NCI-H187 (cell line): ENCODE results near the gene B9D1.
"Not testable (repeated sequence)": the region's sequence is repeated elsewhere in the genome, so short reads cannot be mapped to it uniquely, and the experiment has no call there.

Source experiments
- DNase-seq, 2 experiments: peaks; one replicate each; lab custom pipeline; 2025; lab: John Stamatoyannopoulos, UW

B9D1 gene

DNA sequence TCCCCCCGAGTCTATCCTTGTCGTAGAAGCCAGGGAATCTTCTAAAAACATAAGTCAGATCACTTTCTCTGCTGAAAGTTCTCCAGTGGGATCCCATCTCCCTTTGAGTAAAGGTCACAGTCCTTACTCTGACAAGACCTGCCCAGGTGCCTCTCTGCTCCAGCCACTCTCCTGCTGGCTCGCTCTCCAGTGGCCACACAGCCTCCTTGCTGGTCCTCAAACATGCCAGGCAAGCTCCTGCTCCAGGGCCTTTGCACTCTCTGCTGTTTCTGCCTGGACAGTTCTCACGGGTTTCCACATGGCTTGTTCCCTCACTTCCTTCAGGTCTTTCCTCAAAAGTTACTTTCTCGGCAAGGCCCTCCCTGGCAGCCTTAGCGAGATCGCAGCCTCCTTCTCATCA lies 3.4 kb downstream of the B9D1 start:
- DNase-seq, result no peak

DNA sequence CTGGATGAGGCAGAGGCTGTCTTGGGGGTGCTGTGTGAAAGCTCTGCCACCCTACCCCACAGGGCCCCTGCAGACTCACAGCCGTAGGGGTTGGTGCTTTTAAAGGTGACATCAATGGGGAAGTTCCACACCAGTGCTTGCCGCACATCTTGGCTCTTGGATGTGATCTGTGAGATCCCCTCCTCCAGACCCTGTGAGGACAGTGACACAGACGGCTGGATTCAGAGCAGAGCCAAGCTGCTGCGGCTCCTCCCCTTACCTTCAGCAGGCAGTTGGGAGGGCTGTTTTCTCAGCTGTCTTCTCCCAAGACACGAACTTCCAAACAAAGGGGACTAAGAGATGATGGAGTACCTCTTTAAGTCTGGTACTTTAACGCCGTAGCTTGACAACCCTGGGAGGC lies 4.8 kb downstream of the B9D1 start:
- no peak for DNase-seq

DNA sequence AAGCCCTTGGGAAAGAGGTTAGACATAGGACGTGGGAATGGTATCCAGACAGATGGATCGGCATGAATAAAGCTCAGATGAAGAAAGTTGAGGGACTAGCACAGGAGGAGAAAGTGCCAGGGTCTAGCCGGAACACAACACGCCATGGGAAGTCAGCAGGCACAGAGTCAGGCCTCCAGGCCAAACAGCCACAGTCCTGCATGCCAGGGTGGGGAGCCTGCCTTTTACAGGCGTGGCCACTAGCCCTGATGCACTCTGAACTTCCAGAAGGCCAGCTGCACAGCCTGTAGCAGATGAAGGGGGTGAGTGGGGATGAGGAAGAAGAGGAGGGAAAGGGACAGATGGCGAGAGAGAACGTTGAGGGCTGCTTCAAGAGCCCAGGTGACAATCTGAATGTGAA lies 5.2 kb downstream of the B9D1 start:
- no peak for DNase-seq

DNA sequence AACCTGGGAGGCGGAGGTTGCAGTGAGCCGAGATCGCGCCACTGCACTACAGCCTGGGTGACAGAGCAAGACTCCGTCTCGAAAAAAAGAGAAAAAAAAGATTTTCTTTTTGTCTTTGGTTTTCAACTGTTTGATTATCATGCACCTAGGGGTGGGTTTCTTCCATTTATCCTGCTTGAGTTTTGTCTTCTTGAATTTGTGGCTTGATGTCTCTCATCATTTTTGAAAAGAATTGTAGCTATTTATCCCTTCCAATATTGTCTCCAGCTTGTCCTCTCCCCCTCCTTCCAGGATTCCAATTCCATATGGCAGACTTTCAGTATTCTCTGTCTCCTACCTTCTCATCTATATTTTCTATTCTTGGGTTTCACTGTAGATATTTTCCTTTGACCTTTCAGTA lies 7.8 kb downstream of the B9D1 start:
- no peak for DNase-seq

DNA sequence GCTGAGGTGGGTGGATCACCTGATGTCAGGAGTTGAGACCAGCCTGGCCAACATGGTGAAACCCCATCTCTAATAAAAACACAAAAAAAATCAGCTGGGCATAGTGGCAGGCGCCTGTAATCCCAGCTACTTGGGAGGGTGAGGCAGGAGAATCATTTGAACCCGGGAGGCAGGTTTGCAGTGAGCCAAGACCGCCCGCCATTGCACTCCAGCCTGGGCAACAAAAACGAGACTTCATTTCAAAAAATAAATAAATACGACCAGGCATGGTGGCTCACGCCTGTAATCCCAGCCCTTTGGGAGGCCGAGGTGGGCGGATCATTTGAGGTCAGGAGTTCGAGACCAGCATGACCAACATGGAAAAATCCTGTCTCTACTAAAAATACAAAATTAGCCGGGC lies 9.1 kb downstream of the B9D1 start:
- DNase-seq, result not testable (repeated sequence)

DNA sequence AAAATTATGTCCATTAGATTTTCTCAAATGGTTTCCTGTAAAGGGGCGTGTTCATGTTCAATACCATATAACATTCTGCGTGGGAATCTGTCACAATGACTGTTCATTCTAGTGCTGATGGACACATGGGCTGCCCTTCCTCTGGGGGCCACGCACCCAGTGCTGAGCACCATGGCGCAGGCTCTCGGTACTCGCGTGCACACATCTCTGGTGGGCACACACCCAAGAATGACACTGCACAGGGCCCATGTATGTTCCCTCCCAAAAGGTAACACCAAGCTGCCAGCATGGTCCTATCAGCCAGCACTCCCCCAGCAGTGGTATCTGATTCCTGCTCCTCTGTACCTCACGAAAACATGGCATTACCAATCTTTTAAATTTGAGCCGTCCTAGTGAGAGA lies 13.7 kb downstream of the B9D1 start:
- DNase-seq, result no peak

DNA sequence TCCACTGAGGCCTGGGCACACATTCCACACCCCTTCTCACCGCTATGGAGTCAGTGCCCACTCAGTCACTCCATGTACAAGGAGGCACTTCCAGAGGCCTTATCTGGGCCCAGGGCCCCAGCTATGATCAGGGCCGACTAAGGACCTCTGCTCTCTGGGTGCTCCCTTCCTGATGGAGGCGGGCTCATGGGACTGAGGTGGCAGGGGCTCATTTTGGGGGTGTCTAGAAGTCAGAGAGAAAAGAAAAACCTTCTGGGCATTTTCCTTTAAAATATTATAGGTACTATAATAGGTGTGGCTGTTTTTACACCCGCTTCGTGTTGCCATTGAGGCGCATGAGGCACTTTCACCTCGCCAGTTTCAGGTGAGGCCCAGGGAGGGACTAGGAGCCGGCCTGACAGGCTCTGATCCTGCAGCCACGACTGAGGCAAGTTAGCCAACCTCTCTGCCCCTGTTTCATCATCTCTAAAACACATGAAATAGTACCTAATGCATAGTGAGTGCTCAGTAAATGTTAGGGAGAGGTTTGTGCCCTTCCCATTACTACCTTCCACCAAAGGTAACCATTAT lies 14.4 kb downstream of the B9D1 start:
- no peak for DNase-seq

DNA sequence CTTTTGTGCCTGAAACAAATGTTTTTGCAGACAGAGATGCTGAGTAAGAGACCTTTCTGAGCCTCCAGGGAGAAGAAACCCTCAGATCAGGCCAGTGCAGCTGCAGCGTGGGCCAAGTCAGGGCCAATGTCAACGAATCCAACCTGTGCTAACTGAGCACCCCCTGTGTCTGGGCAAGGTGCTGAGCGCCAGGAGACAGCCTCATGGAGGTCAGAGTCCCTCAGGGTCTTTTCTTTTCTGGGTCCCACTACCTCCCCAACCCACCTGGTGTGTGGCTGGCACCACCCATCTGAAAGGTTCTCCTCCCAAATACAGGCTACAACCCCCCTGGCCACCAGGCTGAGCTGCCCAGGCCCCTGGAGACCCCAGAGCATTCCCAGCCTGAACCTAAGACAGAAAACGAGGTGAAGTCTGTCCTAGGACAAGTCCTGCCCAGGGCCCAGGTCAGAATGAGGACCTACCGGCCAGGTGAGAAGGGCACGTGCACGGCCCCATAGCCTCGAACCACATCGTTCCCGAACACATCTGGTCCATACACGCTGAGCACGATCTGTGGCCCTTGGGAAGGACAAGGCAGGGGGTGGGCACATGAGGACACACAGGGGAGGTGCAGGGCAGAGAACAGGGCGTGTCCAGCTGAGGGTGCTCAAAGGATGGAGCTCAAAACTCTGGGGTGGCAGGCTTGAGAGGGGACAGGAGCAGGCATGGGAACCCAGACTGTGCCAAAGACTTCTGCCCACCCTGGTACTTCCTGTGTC lies 15.0 kb downstream of the B9D1 start:
- DNase-seq, result no peak

DNA sequence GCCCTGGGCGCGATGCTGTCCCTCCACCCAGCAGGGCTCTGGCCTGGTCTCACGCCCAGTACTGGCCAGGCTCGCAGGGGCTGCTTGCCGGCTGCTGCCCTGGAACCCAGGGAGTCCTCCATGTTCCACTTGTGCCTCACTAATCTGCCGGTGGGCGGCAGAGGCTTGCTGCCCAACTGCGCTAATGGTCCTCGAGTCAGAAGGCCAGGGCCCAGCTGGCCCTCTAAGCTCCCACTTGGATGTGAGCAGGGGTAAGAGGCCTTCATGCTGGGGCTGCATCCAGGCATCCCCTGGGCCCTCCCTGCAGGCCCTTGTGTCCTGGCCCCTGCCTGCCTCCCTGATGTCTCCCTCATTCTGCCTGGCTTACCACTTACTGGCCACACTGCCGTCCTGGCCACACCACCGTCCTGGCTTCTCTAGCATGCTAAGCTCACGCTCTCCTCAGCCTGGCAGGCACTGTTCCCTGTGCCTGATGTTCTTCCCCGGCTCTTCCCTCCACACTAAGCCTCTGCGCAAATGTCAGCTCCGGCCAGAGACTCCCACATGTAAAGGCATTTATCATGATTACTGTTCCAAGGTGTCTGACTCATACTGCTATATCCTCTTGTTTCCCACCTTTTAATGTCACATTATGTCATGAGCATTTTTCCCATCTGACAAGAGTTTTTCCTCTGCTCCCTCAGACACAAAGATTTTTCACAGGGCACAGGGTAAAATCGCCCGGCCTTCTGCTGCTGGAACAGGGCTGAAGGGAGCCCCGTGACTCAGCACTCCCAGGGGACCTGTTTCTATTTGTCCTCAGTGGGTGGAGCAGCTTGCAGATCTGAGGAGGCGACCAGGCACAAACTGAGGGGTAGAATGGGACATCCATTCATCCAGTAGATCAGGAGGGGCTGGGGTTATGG lies 15.9 kb downstream of the B9D1 start:
- DNase-seq, result no peak

DNA sequence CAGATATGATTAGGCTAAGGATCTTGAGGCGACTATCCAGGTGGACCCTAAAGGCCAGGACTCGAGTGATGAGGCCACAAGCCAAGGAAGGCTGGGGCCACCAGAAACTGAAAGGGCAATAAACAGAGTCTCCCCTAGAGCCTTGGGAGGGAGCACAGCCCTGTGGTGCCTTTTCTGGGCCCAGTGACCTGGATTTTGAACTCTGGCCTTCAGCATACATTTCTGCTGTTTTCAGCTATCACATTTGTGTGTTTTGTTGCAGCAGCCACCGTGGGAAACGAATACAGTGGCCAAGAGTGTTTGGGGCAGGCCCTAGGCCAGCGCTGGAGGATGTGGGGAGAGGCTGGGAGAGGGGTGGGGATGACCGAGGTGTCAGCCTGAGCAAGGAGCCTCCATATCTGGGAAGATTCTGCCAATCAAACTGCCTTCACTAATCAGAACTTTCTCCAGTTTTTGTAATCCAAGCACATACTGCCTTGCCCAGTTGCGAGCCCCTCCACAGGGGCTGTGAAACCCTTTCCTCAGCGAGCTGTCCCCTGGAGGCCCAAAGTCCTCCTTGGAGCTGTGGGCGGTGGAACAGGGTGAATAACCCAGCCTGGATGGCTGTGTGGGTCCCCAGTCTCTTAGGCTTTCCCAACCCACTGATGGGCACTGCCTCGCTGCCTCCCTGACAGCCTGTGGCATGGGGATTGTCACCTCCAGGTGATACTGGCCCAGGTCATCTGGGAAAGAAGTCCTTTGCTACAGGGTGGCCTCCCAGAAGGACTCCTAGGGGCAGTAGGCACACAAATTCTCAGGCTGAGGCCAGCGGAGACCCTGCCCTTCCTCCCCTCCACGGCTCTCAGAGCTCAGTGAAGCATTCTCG lies 16.8 kb downstream of the B9D1 start:
- no peak for DNase-seq

DNA sequence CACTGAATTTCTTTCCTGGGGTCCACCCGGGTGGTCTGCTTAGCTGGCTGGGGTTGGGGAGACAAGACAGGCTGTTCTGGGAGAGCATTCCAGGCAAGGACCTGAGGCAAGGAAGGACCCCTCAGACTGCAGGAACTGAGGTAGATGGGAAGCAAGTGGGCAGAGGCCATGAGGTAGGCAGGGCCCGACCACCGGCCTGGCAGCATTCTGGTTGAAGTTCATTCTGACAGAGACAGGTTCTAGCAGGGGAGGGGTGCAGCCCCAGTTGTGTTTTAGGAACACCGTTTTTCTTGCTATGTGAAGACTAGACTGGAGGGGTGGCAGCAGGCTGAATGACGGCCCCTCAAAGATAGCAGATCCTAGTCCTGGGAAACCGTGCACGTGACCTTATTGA lies 17.5 kb downstream of the B9D1 start:
- DNase-seq, result no peak

DNA sequence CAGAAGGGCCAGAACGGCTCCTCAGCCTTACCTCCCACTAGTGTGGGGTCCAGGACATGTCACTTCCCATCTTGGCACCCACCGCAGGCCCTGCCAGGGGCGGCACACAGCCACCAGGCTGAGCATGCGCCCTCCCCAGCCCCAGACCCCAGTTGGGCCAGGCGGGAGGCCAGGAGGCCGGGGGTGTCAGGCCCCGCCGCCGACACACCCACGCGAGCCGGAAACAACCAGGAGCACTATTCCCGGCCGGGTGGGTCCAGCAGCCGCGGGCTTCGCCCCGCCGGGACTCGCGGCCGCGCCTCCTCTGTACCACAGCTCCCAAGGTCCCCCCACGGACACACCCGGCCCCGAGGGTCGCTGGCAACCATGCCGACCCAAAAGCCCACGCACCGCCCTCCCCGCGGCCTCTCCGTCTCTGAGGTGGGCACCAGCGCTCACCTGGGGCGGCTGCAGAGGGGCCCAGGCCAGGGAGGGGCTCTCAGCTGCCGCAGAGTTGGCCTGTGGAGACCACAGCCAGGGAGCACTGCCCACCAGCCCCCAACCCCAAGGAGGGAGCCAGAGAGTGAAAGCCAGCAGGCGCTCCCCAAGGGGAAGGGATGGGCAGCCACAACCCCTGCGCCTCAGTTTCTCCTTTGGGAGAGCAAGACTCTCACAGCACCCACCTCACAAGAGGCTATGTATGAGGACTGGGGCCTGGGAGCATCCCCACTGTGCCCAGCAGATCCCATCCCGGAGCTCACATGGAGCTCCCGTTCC lies 18.0 kb downstream of the B9D1 start:
- no peak for DNase-seq

DNA sequence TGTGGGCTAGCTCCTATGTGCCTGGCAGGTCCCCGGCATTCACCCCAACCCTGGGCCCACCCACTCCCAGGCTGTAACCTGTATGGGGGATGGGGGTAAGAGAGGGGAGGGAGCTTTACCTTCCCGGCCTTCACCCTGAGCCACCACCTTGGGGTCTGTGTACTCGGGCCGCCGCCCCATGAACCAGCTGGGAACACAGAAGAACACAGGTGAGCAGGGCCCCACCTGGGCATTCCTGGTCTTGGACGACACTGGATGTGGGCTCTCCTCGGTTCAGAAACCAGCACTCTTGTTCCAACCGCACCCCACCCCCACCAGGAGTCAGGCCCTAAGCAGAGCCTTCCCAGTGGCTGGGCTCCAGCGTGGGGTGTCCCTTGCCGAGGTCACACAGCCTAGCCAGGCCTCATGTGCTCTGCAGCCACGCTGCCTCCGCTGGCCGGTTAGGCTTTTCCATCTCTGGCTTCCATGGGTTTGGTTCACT lies 18.8 kb downstream of the B9D1 start:
- no peak for DNase-seq

DNA sequence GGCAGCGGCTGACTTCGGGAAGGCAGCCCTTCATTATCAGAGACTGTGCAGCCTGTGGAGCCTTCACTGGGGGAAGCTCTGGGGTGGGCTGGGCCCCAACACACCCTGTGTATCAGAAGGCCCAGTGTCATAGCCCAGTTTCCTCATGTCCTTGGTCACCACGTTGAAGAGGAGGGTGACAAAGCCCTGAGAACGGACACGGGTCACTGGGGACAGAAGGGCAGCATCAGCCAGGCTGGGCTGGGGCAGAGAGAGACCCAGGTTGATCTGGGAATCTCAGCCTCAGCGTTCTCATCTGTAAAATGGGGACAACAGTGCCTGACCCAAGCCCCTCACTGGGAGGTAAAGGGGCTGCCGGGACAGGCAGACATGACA lies 19.3 kb downstream of the B9D1 start:
- DNase-seq, result no peak

DNA sequence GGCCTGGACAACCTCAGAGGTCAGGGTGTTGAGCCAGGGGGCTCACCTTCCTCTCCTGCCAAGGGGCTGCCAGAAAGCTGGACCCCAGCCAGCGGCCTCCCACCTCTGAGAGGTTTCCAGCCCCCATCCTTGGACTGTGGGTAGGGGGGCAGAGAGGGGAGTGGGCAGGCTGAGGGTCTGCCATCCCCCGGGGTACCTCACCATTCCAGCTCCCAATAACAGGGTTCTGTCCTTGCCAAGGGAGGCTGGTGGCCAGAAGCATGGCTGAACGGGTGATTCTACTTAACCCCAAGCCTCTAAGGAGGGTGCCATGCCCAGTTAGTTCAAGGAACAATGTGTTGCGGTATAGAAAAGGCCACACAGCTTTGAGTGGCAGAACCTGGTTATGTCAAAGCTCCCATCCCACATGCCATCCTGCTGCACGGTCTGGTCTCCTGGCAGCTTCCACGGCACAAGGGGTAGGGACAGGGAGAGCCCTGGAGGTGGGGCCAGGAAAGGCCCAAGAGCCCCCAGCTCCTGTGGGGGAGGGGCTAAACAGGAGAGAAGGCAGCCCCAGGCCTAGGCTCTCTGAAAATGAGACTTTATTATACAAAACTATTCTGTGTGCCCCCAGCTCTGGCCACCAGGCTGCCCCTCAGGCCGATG lies 19.8 kb downstream of the B9D1 start:
- DNase-seq, result no peak

DNA sequence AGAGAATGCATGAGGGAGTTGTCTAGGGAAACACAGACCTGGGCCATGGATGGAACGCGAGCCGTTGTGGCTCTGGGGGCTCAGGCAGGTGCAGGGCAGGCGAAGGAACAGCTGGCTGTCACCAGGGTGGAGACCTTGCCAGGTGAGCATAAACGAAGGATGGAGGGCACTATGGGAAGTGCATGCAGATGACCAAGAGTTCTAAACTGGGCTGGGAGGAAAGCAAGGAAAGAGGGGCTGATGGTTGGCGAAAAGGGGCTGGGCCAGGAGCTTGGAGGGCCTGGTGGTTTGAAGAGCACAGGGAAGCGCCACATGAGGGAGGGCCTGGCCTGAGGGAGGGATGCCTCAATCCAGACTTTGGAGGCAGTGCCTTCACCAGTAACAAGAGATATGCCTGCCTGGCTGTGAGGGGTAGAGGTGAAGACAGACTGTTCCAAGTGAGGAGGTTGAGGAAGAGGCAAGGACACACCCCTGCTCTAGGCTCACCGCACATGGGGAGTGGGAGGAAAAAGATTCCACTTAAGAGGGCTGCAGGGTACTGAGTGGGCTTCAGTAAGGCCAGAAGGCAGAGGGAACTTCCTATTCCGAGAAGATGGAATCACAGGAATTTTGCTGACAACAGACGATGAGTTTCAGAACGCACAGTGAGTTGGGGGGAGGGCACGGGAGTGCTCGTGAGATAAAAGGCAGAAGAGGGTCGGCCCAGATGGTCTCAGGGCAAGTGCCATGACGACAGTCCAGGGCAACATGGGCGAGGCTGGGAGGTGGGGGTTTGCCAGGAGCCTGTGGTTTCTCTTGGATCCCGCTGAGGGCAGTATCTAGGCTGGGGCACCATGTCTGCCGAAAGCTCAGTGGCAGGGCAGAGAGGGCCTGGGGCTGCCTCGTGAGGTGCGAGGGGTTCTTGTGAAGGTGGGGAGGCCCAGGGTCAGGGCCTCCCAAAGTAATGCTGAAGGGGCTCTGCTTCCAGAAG lies 20.6 kb downstream of the B9D1 start:
- DNase-seq, result no peak

DNA sequence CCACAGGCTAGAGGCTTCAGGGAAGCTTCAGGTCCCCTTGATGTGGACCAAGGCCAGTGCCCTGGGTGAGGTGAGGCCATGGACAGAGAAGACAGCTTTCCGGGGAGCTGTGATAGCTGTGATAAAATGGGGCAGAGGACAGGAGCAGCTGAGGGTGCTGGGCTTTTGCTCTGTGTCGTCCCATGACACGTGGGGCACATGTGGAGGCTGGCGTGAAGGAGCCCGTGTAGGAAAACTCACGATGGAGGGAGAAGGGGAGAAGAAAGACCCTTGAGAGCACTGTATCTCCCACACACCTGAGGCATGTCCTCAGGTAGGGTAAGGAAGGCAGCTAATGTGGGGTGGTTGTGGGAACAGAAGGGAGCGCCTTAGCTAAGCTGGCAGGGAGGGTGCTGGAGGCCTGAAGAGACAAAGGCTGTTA lies 21.3 kb downstream of the B9D1 start:
- no peak for DNase-seq

DNA sequence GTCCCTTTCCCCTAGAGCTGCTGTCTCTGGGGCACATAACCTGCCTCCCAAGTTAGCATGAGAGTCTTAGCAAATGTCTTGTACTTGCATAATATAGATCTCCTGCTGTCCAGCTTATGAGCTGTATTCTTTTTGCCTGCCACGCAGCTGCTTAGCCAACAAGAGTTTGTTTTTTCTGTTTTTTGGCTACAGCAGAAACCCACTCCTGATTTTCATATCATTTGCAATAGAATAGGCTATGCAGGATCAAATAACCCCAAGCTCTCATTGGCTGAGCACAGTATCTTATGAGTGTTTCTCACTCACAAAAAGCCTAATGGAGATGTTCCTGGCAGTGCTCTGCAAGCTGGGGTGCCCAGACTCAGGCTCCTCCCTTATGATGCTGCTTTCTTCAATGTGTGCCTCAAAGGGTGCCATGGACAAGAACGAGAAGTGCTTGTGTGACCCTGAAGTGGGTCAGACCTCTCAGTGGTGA lies 23.1 kb downstream of the B9D1 start:
- DNase-seq, result no peak
